ENCODE measurements around the gene SDK2.

DNA sequence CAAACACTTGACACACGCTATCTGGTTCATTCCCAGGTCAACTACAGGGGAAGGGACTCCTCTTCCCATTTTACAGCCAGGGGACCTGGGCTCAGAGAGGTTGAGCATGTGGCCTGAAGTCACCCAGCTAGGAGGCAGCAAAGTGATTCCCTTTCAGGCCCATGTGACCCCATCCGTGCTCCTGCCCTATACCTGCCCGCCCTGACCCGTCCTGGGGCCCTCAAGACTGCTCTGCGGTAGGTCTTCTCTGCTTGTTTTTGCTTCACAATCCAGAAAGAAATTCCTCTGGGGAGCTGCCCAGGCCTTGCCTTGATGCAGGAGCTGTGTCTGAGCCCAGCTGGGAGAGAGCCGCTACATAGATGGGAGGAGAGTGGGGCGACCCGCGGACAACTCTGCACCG, 161.4 kb downstream of the SDK2 start:
- TF ChIP-seq, protein P1, sequence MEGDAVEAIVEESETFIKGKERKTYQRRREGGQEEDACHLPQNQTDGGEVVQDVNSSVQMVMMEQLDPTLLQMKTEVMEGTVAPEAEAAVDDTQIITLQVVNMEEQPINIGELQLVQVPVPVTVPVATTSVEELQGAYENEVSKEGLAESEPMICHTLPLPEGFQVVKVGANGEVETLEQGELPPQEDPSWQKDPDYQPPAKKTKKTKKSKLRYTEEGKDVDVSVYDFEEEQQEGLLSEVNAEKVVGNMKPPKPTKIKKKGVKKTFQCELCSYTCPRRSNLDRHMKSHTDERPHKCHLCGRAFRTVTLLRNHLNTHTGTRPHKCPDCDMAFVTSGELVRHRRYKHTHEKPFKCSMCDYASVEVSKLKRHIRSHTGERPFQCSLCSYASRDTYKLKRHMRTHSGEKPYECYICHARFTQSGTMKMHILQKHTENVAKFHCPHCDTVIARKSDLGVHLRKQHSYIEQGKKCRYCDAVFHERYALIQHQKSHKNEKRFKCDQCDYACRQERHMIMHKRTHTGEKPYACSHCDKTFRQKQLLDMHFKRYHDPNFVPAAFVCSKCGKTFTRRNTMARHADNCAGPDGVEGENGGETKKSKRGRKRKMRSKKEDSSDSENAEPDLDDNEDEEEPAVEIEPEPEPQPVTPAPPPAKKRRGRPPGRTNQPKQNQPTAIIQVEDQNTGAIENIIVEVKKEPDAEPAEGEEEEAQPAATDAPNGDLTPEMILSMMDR (IDR thresholded peaks at IDR 0.05) = no peak
- TF ChIP-seq EP300 (IDR thresholded peaks at IDR 0.05) = no peak

Data from ovary (tissue), 3 donors.